Kidney epithelial cell (primary cell): ENCODE measurements around the gene POLR2F. TPM values are rescaled to one million over a fixed set of nuclear protein-coding genes. Genes with fewer than 3 reads are reported as not detected.

Experiments used
- DNase-seq: peaks from one replicate; pipeline ENCODE4 v3.0.0-alpha.2; 2010; ENCODE audit warnings: low read depth
- H3K27me3 ChIP-seq: 2 replicates; pipeline ENCODE4 v1.6.0; 2011; ENCODE audit warnings: low read length; ENCODE audit not compliant: control insufficient read depth, insufficient read depth
- H3K36me3 ChIP-seq: 2 replicates; pipeline ENCODE4 v1.5.1; 2011; ENCODE audit warnings: low read length; ENCODE audit not compliant: control insufficient read depth, insufficient read depth
- H3K4me3 ChIP-seq: 2 replicates; pipeline ENCODE4 v1.5.1; 2011; ENCODE audit warnings: low read depth, mild to moderate bottlenecking, control low read depth, low read length
- CTCF ChIP-seq: IDR thresholded peaks from 2 replicates; pipeline ENCODE4 v1.5.1; 2011; ENCODE audit warnings: mild to moderate bottlenecking, moderate library complexity, low read length, control low read depth, inconsistent platforms; ENCODE audit not compliant: insufficient read depth, poor library complexity, severe bottlenecking
- total RNA-seq: library from RNA; depleted of rRNA; stranded (reverse); fragments of >200 nt; gene quantifications from 2 replicates; pipeline ENCODE4 v1.2.3, GENCODE V29; 2015

The POLR2F gene
- total RNA-seq, 1 donor from 2014 or later, result 79.8 TPM

- no peak for DNase-seq
- Histone ChIP-seq H3K4me3 (no peak overlapping the region), H3K27me3 (no peaks in the 10 kb centered on the region), H3K36me3 (no peaks in the 10 kb centered on the region)
- no peak for TF ChIP-seq CTCF
Measured at GRCh38 chr22:38016182-38017151, 63.0 kb downstream of the POLR2F start.

GRCh38 chr22:38017272-38017920 lies 63.9 kb downstream of the POLR2F start:
- no peak for TF ChIP-seq CTCF
- DNase-seq, result no peak
- Histone ChIP-seq H3K4me3 (no peak overlapping the region), H3K27me3 (no peaks in the 10 kb centered on the region), H3K36me3 (no peaks in the 10 kb centered on the region)

- Histone ChIP-seq H3K4me3 (no peak overlapping the region), H3K27me3 (no peaks in the 10 kb centered on the region), H3K36me3 (no peaks in the 10 kb centered on the region)
- no peak for DNase-seq
- TF ChIP-seq CTCF, result no peak
Measured at GRCh38 chr22:38017939-38018885, 64.7 kb downstream of the POLR2F start.

Other genes with a start within 250 kb of the POLR2F start
- 35.7 and 37.4 TPM in 2 replicates for gene GCAT, start 145.8 kb upstream of the POLR2F start, total RNA-seq
- not detected in 2 replicates for gene GALR3, start 130.3 kb upstream of the POLR2F start, total RNA-seq
- gene ANKRD54, start 109.4 kb upstream of the POLR2F start, total RNA-seq, result 28.6 and 45.0 TPM in 2 replicates
- gene EIF3L, start 104.3 kb upstream of the POLR2F start, total RNA-seq, result 439 and 469 TPM in 2 replicates
- gene MICALL1, start 47.4 kb upstream of the POLR2F start, total RNA-seq, result 115 and 140 TPM in 2 replicates
- 0.75 TPM in 1 of 2 replicates, not detected in the other for gene C22orf23, start 98 bp upstream of the POLR2F start, total RNA-seq
- not detected in 2 replicates for gene SOX10, start 30.9 kb downstream of the POLR2F start, total RNA-seq
- 53.9 and 55.6 TPM in 2 replicates for gene PICK1, start 103.7 kb downstream of the POLR2F start, total RNA-seq
- 0.08 and 0.14 TPM in 2 replicates for gene SLC16A8, start 130.5 kb downstream of the POLR2F start, total RNA-seq
- 4.1 and 5.4 TPM in 2 replicates for gene BAIAP2L2, start 157.0 kb downstream of the POLR2F start, total RNA-seq
- 14.0 and 15.5 TPM in 2 replicates for gene PLA2G6, start 228.1 kb downstream of the POLR2F start, total RNA-seq
- 67.2 and 99.5 TPM in 2 replicates for gene MAFF, start 248.3 kb downstream of the POLR2F start, total RNA-seq